ENCODE measurements around the gene CD209. TPM values are rescaled to one million over a fixed set of nuclear protein-coding genes. Genes with fewer than 3 reads are reported as not detected.
A peak's percentile ranks its signal among the peaks of the same experiment; 100 is the strongest.

CD209 gene
- total RNA-seq, 1 experiment from 2014 or later = not detected

DNA sequence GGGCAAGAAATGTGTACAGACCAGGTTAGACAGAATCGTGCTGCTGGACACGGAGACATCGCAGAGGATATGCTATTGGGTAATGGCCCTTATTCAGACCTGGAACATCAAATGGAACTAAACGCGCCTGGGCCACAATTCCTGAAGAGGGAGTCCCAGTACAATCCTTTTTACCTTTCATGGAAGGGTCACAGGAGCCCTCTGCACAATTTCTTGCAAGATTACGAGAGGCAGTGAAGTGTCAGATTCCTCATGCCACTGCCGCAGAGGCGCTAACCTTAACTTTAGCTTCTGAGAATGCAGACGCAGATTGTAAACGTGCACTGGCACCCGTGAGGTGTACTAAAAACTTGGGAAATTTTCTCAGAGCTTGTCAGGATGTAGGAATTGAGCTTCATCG, 33.8 kb upstream of the CD209 start:
- no TSS peak for BruUV-seq (replicated peaks)
- no peaks in the 10 kb centered on the region for H3K9me3 Mint-ChIP-seq (ENCODE audit: unreplicated experiment)
- intact Hi-C loops (cut with micrococcal nuclease; ENCODE audit: unreplicated experiment) = loop anchor here (1.0 kb wide), 1 partner anchor 18 kb away; no protein-coding TSS in a partner anchor
- Histone ChIP-seq H3K4me1 (peaks cover 13% of the 10 kb centered on the region), H3K36me3 (ENCODE audit: control insufficient read depth, insufficient read depth, low read length) (no peaks in the 10 kb centered on the region), H3K4me3 (ENCODE audit: low read depth, low read length) (no peak overlapping the region), H3K9me3 (no peaks in the 10 kb centered on the region), H3K27me3 (replicated peaks; ENCODE audit: control insufficient read depth, insufficient read depth, low read length) (no peaks in the 10 kb centered on the region)
- ChIA-PET POLR2A (no interaction called here), CTCF (interaction anchor here (1.0 kb wide), 1 partner anchor 19 kb away, joined by 3 read pairs; no protein-coding TSS in a partner anchor)
- TF ChIP-seq, protein P1, sequence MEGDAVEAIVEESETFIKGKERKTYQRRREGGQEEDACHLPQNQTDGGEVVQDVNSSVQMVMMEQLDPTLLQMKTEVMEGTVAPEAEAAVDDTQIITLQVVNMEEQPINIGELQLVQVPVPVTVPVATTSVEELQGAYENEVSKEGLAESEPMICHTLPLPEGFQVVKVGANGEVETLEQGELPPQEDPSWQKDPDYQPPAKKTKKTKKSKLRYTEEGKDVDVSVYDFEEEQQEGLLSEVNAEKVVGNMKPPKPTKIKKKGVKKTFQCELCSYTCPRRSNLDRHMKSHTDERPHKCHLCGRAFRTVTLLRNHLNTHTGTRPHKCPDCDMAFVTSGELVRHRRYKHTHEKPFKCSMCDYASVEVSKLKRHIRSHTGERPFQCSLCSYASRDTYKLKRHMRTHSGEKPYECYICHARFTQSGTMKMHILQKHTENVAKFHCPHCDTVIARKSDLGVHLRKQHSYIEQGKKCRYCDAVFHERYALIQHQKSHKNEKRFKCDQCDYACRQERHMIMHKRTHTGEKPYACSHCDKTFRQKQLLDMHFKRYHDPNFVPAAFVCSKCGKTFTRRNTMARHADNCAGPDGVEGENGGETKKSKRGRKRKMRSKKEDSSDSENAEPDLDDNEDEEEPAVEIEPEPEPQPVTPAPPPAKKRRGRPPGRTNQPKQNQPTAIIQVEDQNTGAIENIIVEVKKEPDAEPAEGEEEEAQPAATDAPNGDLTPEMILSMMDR (IDR thresholded peaks at IDR 0.05; ENCODE audit: insufficient read depth in 1 of 2, low read depth in 1 of 2, low read length in 1 of 2, severe bottlenecking in 1 of 2, unreplicated experiment in 1 of 2) = no peak
- H3K27ac Mint-ChIP-seq (ENCODE audit: unreplicated experiment) = no peak overlapping the region
- H3K27me3 Mint-ChIP-seq (ENCODE audit: insufficient read depth, unreplicated experiment) = no peaks in the 10 kb centered on the region
- peak in 1 of 2 experiments; percentile 38 for DNase-seq
- no peak overlapping the region for H3K4me3 Mint-ChIP-seq (ENCODE audit: unreplicated experiment)
- peaks cover 25% of the 10 kb centered on the region for H3K4me1 Mint-ChIP-seq (ENCODE audit: low read depth, unreplicated experiment)
- H3K36me3 Mint-ChIP-seq (ENCODE audit: insufficient read depth, unreplicated experiment) = no peaks in the 10 kb centered on the region

DNA sequence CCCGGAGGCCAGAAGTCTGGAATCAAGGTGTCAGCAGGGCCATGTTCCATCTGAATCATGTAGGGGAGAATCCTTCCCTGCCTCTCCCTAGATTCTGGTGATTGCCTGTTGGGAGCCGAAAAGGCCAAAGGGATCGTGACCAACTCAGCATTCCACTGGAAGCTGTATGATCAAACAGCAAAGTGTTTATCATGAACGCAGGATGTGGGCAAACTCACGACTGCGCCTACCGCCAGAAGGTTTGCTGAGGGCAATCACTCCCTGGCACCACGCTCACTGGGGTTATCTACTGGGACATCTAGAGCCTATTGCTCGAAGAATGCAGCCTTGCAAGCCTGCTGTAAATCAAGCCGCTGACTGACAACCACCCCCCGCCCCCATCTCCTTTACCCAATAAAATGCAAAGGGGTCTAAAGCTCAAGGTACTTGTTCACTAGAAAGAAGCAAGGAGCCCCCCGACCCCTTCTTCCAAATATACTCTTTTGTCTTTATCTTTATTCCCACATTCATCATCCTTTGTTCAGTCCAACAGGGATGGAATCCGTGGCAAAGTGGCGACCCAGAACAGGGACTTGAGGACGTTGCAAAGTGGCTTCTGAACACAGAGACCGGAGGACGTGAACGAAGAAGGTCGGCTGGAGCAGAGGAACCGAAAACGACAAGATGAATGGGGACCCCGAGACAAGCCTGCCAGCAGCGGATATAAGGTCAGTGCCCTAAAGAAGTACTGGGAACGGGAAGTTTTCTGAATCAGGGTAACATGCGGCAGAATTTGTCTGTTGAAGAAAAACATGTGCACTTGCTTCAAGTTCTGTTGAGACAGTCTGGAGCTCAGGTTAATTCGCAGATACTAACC, 32.5 kb upstream of the CD209 start:
- Mint-ChIP-seq H3K4me3 (ENCODE audit: unreplicated experiment) (peak overlapping the region; percentile 42), H3K27me3 (ENCODE audit: insufficient read depth, unreplicated experiment) (no peaks in the 10 kb centered on the region), H3K4me1 (ENCODE audit: low read depth, unreplicated experiment) (peaks cover 21% of the 10 kb centered on the region), H3K27ac (ENCODE audit: unreplicated experiment) (no peak overlapping the region), H3K9me3 (ENCODE audit: unreplicated experiment) (no peaks in the 10 kb centered on the region), H3K36me3 (ENCODE audit: insufficient read depth, unreplicated experiment) (no peaks in the 10 kb centered on the region)
- TF ChIP-seq, protein P1 (IDR thresholded peaks at IDR 0.05; ENCODE audit: insufficient read depth in 1 of 2, low read depth in 1 of 2, low read length in 1 of 2, severe bottlenecking in 1 of 2, unreplicated experiment in 1 of 2) = no peak
- Histone ChIP-seq H3K9me3 (no peaks in the 10 kb centered on the region), H3K4me1 (peaks cover 12% of the 10 kb centered on the region), H3K4me3 (ENCODE audit: low read depth, low read length) (no peak overlapping the region), H3K36me3 (ENCODE audit: control insufficient read depth, insufficient read depth, low read length) (no peaks in the 10 kb centered on the region), H3K27me3 (replicated peaks; ENCODE audit: control insufficient read depth, insufficient read depth, low read length) (no peaks in the 10 kb centered on the region)
- intact Hi-C loops (cut with micrococcal nuclease; ENCODE audit: unreplicated experiment) = no loop called here
- no peak for DNase-seq
- ChIA-PET POLR2A (no interaction called here), CTCF (interaction anchor here (0.6 kb wide), 1 partner anchor 82 kb away, joined by 3 read pairs; no protein-coding TSS in a partner anchor)
- BruUV-seq (replicated peaks) = no TSS peak

DNA sequence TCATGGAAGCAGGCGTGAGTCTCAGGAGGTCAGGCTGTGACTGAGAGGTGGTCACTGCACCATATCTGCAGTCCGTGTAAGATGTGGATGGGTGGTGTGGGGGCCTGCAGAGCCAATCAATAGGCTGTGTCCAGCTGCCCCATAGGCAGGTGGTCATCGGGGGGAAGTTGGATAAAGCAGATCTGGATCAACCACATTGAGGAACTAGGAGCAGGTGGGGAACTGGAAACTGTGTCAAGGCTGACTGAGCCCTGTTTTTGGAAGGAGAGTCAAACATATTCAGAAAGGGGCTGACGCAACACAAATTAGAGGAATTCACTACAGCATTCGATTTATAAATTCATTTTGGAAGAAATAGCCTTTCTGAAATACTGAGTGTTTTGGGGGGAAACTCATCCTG, 30.7 kb upstream of the CD209 start:
- POLR2A ChIA-PET = no interaction called here

More for the DNA sequence above, 30.7 kb upstream of the CD209 start:
- CTCF ChIA-PET = interaction anchor here (0.6 kb wide), 1 partner anchor 103 kb away, joined by 3 read pairs; no protein-coding TSS in a partner anchor
- Mint-ChIP-seq H3K9me3 (ENCODE audit: unreplicated experiment) (no peaks in the 10 kb centered on the region), H3K36me3 (ENCODE audit: insufficient read depth, unreplicated experiment) (no peaks in the 10 kb centered on the region), H3K4me1 (ENCODE audit: low read depth, unreplicated experiment) (peaks cover 6% of the 10 kb centered on the region), H3K27me3 (ENCODE audit: insufficient read depth, unreplicated experiment) (no peaks in the 10 kb centered on the region), H3K4me3 (ENCODE audit: unreplicated experiment) (no peak overlapping the region), H3K27ac (ENCODE audit: unreplicated experiment) (no peak overlapping the region)
- TF ChIP-seq, protein P1 (IDR thresholded peaks at IDR 0.05; ENCODE audit: insufficient read depth in 1 of 2, low read depth in 1 of 2, low read length in 1 of 2, severe bottlenecking in 1 of 2, unreplicated experiment in 1 of 2) = no peak
- intact Hi-C loops (cut with micrococcal nuclease; ENCODE audit: unreplicated experiment) = no loop called here
- no peaks in the 10 kb centered on the region for H3K27me3 ChIP-seq (replicated peaks; ENCODE audit: control insufficient read depth, insufficient read depth, low read length)
- H3K9me3 ChIP-seq = no peaks in the 10 kb centered on the region
- BruUV-seq (replicated peaks) = no TSS peak
- H3K4me1 ChIP-seq = no peaks in the 10 kb centered on the region
- DNase-seq = no peak
- no peak overlapping the region for H3K4me3 ChIP-seq (ENCODE audit: low read depth, low read length)
- H3K36me3 ChIP-seq (ENCODE audit: control insufficient read depth, insufficient read depth, low read length) = no peaks in the 10 kb centered on the region
